Measurements from ENCODE around the gene SEPTIN2. TPM values are rescaled to one million over a fixed set of nuclear protein-coding genes. Genes with fewer than 3 reads are reported as not detected.

The SEPTIN2 gene
- total and polyA plus RNA-seq, 2 experiments from 2014 or later = 227 to 393 TPM

GRCh38 chr2:241379481-241380480 lies 64.1 kb downstream of the SEPTIN2 start (continued):
- TF ChIP-seq, protein P1, sequence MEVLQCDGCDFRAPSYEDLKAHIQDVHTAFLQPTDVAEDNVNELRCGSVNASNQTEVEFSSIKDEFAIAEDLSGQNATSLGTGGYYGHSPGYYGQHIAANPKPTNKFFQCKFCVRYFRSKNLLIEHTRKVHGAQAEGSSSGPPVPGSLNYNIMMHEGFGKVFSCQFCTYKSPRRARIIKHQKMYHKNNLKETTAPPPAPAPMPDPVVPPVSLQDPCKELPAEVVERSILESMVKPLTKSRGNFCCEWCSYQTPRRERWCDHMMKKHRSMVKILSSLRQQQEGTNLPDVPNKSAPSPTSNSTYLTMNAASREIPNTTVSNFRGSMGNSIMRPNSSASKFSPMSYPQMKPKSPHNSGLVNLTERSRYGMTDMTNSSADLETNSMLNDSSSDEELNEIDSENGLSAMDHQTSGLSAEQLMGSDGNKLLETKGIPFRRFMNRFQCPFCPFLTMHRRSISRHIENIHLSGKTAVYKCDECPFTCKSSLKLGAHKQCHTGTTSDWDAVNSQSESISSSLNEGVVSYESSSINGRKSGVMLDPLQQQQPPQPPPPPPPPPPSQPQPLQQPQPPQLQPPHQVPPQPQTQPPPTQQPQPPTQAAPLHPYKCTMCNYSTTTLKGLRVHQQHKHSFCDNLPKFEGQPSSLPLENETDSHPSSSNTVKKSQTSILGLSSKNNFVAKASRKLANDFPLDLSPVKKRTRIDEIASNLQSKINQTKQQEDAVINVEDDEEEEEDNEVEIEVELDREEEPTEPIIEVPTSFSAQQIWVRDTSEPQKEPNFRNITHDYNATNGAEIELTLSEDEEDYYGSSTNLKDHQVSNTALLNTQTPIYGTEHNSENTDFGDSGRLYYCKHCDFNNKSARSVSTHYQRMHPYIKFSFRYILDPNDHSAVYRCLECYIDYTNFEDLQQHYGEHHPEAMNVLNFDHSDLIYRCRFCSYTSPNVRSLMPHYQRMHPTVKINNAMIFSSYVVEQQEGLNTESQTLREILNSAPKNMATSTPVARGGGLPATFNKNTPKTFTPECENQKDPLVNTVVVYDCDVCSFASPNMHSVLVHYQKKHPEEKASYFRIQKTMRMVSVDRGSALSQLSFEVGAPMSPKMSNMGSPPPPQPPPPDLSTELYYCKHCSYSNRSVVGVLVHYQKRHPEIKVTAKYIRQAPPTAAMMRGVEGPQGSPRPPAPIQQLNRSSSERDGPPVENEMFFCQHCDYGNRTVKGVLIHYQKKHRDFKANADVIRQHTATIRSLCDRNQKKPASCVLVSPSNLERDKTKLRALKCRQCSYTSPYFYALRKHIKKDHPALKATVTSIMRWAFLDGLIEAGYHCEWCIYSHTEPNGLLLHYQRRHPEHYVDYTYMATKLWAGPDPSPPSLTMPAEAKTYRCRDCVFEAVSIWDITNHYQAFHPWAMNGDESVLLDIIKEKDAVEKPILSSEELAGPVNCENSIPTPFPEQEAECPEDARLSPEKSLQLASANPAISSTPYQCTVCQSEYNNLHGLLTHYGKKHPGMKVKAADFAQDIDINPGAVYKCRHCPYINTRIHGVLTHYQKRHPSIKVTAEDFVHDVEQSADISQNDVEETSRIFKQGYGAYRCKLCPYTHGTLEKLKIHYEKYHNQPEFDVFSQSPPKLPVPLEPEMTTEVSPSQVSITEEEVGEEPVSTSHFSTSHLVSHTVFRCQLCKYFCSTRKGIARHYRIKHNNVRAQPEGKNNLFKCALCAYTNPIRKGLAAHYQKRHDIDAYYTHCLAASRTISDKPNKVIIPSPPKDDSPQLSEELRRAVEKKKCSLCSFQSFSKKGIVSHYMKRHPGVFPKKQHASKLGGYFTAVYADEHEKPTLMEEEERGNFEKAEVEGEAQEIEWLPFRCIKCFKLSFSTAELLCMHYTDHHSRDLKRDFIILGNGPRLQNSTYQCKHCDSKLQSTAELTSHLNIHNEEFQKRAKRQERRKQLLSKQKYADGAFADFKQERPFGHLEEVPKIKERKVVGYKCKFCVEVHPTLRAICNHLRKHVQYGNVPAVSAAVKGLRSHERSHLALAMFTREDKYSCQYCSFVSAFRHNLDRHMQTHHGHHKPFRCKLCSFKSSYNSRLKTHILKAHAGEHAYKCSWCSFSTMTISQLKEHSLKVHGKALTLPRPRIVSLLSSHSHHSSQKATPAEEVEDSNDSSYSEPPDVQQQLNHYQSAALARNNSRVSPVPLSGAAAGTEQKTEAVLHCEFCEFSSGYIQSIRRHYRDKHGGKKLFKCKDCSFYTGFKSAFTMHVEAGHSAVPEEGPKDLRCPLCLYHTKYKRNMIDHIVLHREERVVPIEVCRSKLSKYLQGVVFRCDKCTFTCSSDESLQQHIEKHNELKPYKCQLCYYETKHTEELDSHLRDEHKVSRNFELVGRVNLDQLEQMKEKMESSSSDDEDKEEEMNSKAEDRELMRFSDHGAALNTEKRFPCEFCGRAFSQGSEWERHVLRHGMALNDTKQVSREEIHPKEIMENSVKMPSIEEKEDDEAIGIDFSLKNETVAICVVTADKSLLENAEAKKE (CRISPR knock-in tag; IDR thresholded peaks at IDR 0.05) = no peak
- TF ChIP-seq ZNF331 (CRISPR knock-in tag; IDR thresholded peaks at IDR 0.05; ENCODE audit: low read depth) = no peak
- TF ChIP-seq CREB1 (CRISPR knock-in tag; IDR thresholded peaks at IDR 0.05; ENCODE audit: low read depth) = no peak

DNA sequence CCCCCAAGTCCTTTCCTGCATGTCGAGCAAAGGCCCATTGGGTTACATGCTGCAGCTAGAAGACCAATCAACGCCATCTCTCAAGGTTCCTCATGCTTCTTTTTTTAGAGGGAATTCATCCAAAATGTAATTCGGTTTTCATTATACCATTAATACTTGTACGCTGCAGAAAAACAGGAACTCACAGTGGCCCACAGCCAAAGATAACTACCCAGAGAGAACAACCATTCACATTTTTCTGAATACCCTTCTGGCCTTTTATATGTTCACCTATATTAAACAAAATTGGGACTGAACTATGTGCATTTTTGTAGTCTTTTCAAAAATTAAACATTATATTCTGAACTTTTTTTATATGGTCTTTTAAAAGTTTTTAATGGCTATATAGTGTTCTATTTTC lies 66.1 kb downstream of the SEPTIN2 start:
- Mint-ChIP-seq H3K4me1 (no peaks in the 10 kb centered on the region; the same call in 2 of the 3 replicates), H3K27me3 (ENCODE audit: insufficient read depth, low read depth, poor library complexity) (peaks cover 2% of the 10 kb centered on the region), H3K36me3 (ENCODE audit: low read depth) (peaks cover 12% of the 10 kb centered on the region), H3K27ac (no peak overlapping the region), H3K4me3 (no peak overlapping the region), H3K9me3 (no peaks in the 10 kb centered on the region)
- no peak overlapping the region for H3K27ac ChIP-seq (ENCODE audit: low read depth)
- no peaks in the 10 kb centered on the region for H3F3A ChIP-seq (replicated peaks; ENCODE audit: low read depth)
- H2AFZ ChIP-seq = no peak overlapping the region
- no peaks in the 10 kb centered on the region for H3K27me3 ChIP-seq (ENCODE audit: insufficient read depth)
- H3K79me2 ChIP-seq (replicated peaks; ENCODE audit: insufficient read depth) = peaks cover 12% of the 10 kb centered on the region
- no peaks in the 10 kb centered on the region for H3K36me3 ChIP-seq (ENCODE audit: insufficient read depth)
- ATAC-seq (no peak), DNase-seq (ENCODE audit: low spot score) (no peak)
- no peaks in the 10 kb centered on the region for H3K4me1 ChIP-seq (ENCODE audit: insufficient read depth)
- H3K4me2 ChIP-seq = no peak overlapping the region
- H3K4me3 ChIP-seq = no peak overlapping the region
- H3K9me2 ChIP-seq (ENCODE audit: insufficient read depth) = no peaks in the 10 kb centered on the region
- H4K20me1 ChIP-seq (replicated peaks; ENCODE audit: insufficient read depth) = peaks cover 8% of the 10 kb centered on the region
- TF ChIP-seq CREB1 (CRISPR knock-in tag; IDR thresholded peaks at IDR 0.05; ENCODE audit: low read depth) (no peak), ZNF331 (CRISPR knock-in tag; IDR thresholded peaks at IDR 0.05; ENCODE audit: low read depth) (no peak), ETS1 (IDR thresholded peaks at IDR 0.05) (no peak), EZH2phosphoT487 (IDR thresholded peaks at IDR 0.05; ENCODE audit: unreplicated experiment) (no peak), CTCF (conservative IDR thresholded peaks at IDR 0.05; ENCODE audit: low read depth in 2 of 2) (no peak), STAT1 (IDR thresholded peaks at IDR 0.05; ENCODE audit: unreplicated experiment) (no peak), NANOG (IDR thresholded peaks at IDR 0.05; ENCODE audit: borderline replicate concordance) (no peak)
- TF ChIP-seq, protein P2, sequence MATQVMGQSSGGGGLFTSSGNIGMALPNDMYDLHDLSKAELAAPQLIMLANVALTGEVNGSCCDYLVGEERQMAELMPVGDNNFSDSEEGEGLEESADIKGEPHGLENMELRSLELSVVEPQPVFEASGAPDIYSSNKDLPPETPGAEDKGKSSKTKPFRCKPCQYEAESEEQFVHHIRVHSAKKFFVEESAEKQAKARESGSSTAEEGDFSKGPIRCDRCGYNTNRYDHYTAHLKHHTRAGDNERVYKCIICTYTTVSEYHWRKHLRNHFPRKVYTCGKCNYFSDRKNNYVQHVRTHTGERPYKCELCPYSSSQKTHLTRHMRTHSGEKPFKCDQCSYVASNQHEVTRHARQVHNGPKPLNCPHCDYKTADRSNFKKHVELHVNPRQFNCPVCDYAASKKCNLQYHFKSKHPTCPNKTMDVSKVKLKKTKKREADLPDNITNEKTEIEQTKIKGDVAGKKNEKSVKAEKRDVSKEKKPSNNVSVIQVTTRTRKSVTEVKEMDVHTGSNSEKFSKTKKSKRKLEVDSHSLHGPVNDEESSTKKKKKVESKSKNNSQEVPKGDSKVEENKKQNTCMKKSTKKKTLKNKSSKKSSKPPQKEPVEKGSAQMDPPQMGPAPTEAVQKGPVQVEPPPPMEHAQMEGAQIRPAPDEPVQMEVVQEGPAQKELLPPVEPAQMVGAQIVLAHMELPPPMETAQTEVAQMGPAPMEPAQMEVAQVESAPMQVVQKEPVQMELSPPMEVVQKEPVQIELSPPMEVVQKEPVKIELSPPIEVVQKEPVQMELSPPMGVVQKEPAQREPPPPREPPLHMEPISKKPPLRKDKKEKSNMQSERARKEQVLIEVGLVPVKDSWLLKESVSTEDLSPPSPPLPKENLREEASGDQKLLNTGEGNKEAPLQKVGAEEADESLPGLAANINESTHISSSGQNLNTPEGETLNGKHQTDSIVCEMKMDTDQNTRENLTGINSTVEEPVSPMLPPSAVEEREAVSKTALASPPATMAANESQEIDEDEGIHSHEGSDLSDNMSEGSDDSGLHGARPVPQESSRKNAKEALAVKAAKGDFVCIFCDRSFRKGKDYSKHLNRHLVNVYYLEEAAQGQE (IDR thresholded peaks at IDR 0.05; ENCODE audit: unreplicated experiment) = no peak

Measured in GM23338 (cell line).